H1 (cell line): Measurements from ENCODE around the gene FSCB. TPM values are rescaled to one million over a fixed set of nuclear protein-coding genes. Genes with fewer than 3 reads are reported as not detected.

Source experiments
- CTCF ChIA-PET: fragments of 300-600 bp; sonication (Branson Sonifier 250); formaldehyde crosslinking; loops from one replicate; lab custom pipeline; 2021; ENCODE audit not compliant: partially characterized antibody; lab: Charles Lee
- POLR2A ChIA-PET: fragments of 300-600 bp; sonication (Branson Sonifier 250); formaldehyde crosslinking; loops from one replicate; lab custom pipeline; 2021; ENCODE audit warnings: inconsistent platforms; ENCODE audit not compliant: partially characterized antibody; lab: Charles Lee
- DNase-seq, 2 experiments: peaks; one replicate each; pipeline versions ENCODE4 v3.0.0 to v3.0.0-alpha.2; 2010 to 2022; ENCODE audit warnings: low spot score in 2 of 2, low read depth in 1 of 2, mixed read lengths in 1 of 2
- FAIRE-seq: peaks from 2 replicates; lab custom pipeline; 2011; peaks lifted over from hg19 to GRCh38; lab: Jason Lieb, UNC
- H2AFZ ChIP-seq: 2 replicates; pipeline ENCODE4 v1.8.1; 2012; ENCODE audit warnings: low read length, inconsistent platforms
- H2AK5ac ChIP-seq: 2 replicates; pipeline ENCODE4 v1.6.1; 2013; ENCODE audit warnings: low read depth, low read length
- H2BK120ac ChIP-seq: replicated peaks from 2 replicates; pipeline ENCODE3; 2013; ENCODE audit warnings: low read depth, low read length, inconsistent platforms
- H2BK12ac ChIP-seq: 2 replicates; pipeline ENCODE4 v1.6.1; 2013; ENCODE audit warnings: low read depth, low read length
- H2BK15ac ChIP-seq: 2 replicates; pipeline ENCODE4 v1.6.1; 2013; ENCODE audit warnings: low read length
- H2BK20ac ChIP-seq: 2 replicates; pipeline ENCODE4 v1.6.1; 2013; ENCODE audit warnings: low read length
- H2BK5ac ChIP-seq: 2 replicates; pipeline ENCODE4 v1.6.1; 2013; ENCODE audit warnings: low read depth, low read length
- H3K14ac ChIP-seq: 2 replicates; pipeline ENCODE4 v1.6.1; 2013; ENCODE audit warnings: inconsistent platforms; ENCODE audit not compliant: insufficient read length
- H3K18ac ChIP-seq: 2 replicates; pipeline ENCODE4 v1.6.1; 2013; ENCODE audit warnings: low read length; ENCODE audit errors: extremely low read depth
- H3K23ac ChIP-seq: 2 replicates; pipeline ENCODE4 v1.6.1; 2013; ENCODE audit warnings: inconsistent platforms; ENCODE audit not compliant: insufficient read length
- H3K23me2 ChIP-seq: 2 replicates; pipeline ENCODE4 v1.6.1; 2013; ENCODE audit warnings: low read depth, low read length
- H3K27ac ChIP-seq: 2 replicates; pipeline ENCODE4 v1.6.1; 2011; ENCODE audit warnings: low read depth, low read length, inconsistent platforms
- H3K27me3 ChIP-seq, 4 experiments: replicated peaks in 1 of 4; 1 replicate in 1 of 4; 2 replicates in 3 of 4; pipeline versions ENCODE4 v1.6.1 to v1.8.1; 2011 to 2013; ENCODE audit warnings: low read length in 3 of 4, mild to moderate bottlenecking in 3 of 4, inconsistent platforms in 2 of 4, mixed read lengths in 2 of 4, moderate library complexity in 1 of 4; ENCODE audit not compliant: control insufficient read depth in 3 of 4, insufficient read depth in 3 of 4; ENCODE audit errors: extremely low read depth in 1 of 4
- H3K36me3 ChIP-seq, 4 experiments: 2 replicates each; pipeline versions ENCODE4 v1.6.1 to v1.8.1; 2011 to 2013; ENCODE audit warnings: mild to moderate bottlenecking in 4 of 4, low read length in 3 of 4, moderate library complexity in 2 of 4, control low read depth in 1 of 4, inconsistent platforms in 1 of 4; ENCODE audit not compliant: insufficient read depth in 4 of 4, control insufficient read depth in 2 of 4
- H3K4ac ChIP-seq: replicated peaks from 2 replicates; pipeline ENCODE3; 2013; ENCODE audit warnings: low read length, low read depth, mixed read lengths, inconsistent platforms; ENCODE audit not compliant: insufficient read length
- H3K4me1 ChIP-seq, 4 experiments: replicated peaks in 1 of 4; 1 replicate in 1 of 4; 2 replicates in 3 of 4; pipeline versions ENCODE4 v1.6.1 to v1.8.1; 2011 to 2013; ENCODE audit warnings: low read length in 3 of 4, inconsistent platforms in 2 of 4, mixed read lengths in 1 of 4; ENCODE audit not compliant: insufficient read depth in 4 of 4, control insufficient read depth in 3 of 4
- H3K4me2 ChIP-seq, 2 experiments: 2 replicates each; pipeline versions ENCODE4 v1.6.1 to v1.8.1; 2011 to 2013; ENCODE audit warnings: low read depth in 2 of 2, low read length in 2 of 2, control low read depth in 1 of 2, inconsistent platforms in 1 of 2, mild to moderate bottlenecking in 1 of 2; ENCODE audit not compliant: insufficient read depth in 1 of 2
- H3K4me3 ChIP-seq, 4 experiments: fragments of 200-600, 300-600 bp in 1 of 4; sonication (generic), shearing (Covaris generic), sonication (Bioruptor Twin) in 1 of 4; 2 replicates each; pipeline versions ENCODE4 v1.5.1 to v1.8.1; 2011 to 2016; ENCODE audit warnings: low read length in 4 of 4, low read depth in 3 of 4, control low read depth in 2 of 4, inconsistent platforms in 2 of 4, mild to moderate bottlenecking in 2 of 4, mixed read lengths in 1 of 4, moderate library complexity in 1 of 4; ENCODE audit not compliant: insufficient read depth in 2 of 4; ENCODE audit errors: extremely low read depth in 1 of 4
- H3K56ac ChIP-seq: replicated peaks from 2 replicates; pipeline ENCODE3; 2013; ENCODE audit warnings: low read depth, mild to moderate bottlenecking, mixed read lengths, low read length, inconsistent platforms; ENCODE audit not compliant: insufficient read length
- H3K79me1 ChIP-seq: 2 replicates; pipeline ENCODE4 v1.6.1; 2013; ENCODE audit warnings: low read depth, low read length, control low read depth
- H3K79me2 ChIP-seq, 2 experiments: 2 replicates each; pipeline versions ENCODE4 v1.6.1 to v1.8.1; 2012 to 2013; ENCODE audit warnings: low read length in 2 of 2, mild to moderate bottlenecking in 2 of 2, inconsistent platforms in 1 of 2; ENCODE audit not compliant: insufficient read depth in 2 of 2, control insufficient read depth in 1 of 2
- H3K9ac ChIP-seq, 4 experiments: replicated peaks in 1 of 4; 1 replicate in 1 of 4; 2 replicates in 3 of 4; pipeline versions ENCODE4 v1.6.1 to v1.8.1; 2011 to 2013; ENCODE audit warnings: low read depth in 3 of 4, low read length in 3 of 4, control low read depth in 2 of 4, mild to moderate bottlenecking in 2 of 4, moderate library complexity in 2 of 4, inconsistent platforms in 1 of 4; ENCODE audit errors: extremely low read depth in 1 of 4
- H3K9me3 ChIP-seq, 2 experiments: 2 replicates each; pipeline versions ENCODE4 v1.6.1 to v1.8.1; 2012 to 2013; ENCODE audit warnings: mild to moderate bottlenecking in 2 of 2, moderate library complexity in 2 of 2, control low read depth in 1 of 2, inconsistent platforms in 1 of 2, low read depth in 1 of 2, low read length in 1 of 2, mixed read lengths in 1 of 2; ENCODE audit not compliant: insufficient read depth in 2 of 2
- H4K20me1 ChIP-seq, 2 experiments: replicated peaks in 1 of 2; 2 replicates each; pipeline versions ENCODE3 to v1.8.1; 2011 to 2013; ENCODE audit warnings: inconsistent platforms in 2 of 2, low read length in 2 of 2, mild to moderate bottlenecking in 1 of 2; ENCODE audit not compliant: insufficient read depth in 2 of 2, control insufficient read depth in 1 of 2
- H4K5ac ChIP-seq: 2 replicates; pipeline ENCODE4 v1.6.1; 2013; ENCODE audit warnings: low read length, low read depth, mixed read lengths, inconsistent platforms; ENCODE audit not compliant: insufficient read length
- H4K8ac ChIP-seq: 2 replicates; pipeline ENCODE4 v1.8.0; 2013; ENCODE audit warnings: mild to moderate bottlenecking, moderate library complexity, low read length, inconsistent platforms; ENCODE audit not compliant: insufficient read depth; ENCODE audit errors: extremely low read depth
- H4K91ac ChIP-seq: replicated peaks from 2 replicates; pipeline ENCODE3; 2013; ENCODE audit warnings: low read length, mixed read lengths, inconsistent platforms; ENCODE audit not compliant: insufficient read length
- JUND ChIP-seq: IDR thresholded peaks from 2 replicates; pipeline ENCODE4 v1.6.1; 2011; ENCODE audit warnings: mild to moderate bottlenecking, improper control_type of control experiment, low read length
- RAD21 ChIP-seq, 2 experiments: IDR thresholded peaks in 1 of 2; conservative IDR thresholded peaks in 1 of 2; 2 replicates each; pipeline ENCODE4 v1.6.1; 2011; ENCODE audit warnings: low read depth in 2 of 2, low read length in 2 of 2, improper control_type of control experiment in 1 of 2, inconsistent platforms in 1 of 2, mild to moderate bottlenecking in 1 of 2, moderate library complexity in 1 of 2
- WGBS, 2 experiments: shearing (Covaris generic) in 1 of 2; methylation state at CpG; one replicate each; pipeline versions ENCODE4 v1.1.6 to v1.1.7; 2013 to 2015; ENCODE audit warnings: low lambda C conversion rate in 2 of 2, mixed read lengths in 2 of 2, inconsistent platforms in 1 of 2, low coverage in 1 of 2, missing lambda C conversion rate in 1 of 2; ENCODE audit not compliant: insufficient replicate concordance in 2 of 2, insufficient coverage in 1 of 2, insufficient read length in 1 of 2; ENCODE audit errors: extremely low coverage in 1 of 2, missing lambda C conversion rate in 1 of 2; 5-methylcytosine and 5-hydroxymethylcytosine counted together
- polyA plus RNA-seq, 7 experiments: library from polyadenylated mRNA; depleted of rRNA in 3 of 7; stranded (reverse) in 5 of 7; unstranded in 2 of 7; fragments of >200 nt in 5 of 7; fragments of 200-250 nt in 2 of 7; gene quantifications; 1 replicate in 5 of 7; 2 replicates in 1 of 7; 4 replicates in 1 of 7; pipeline versions ENCODE4 v1.2.1 to v1.2.3, GENCODE V29; 2011 to 2013; ENCODE audit warnings: missing spikeins in 2 of 7, mixed read lengths in 2 of 7
- total RNA-seq: library from RNA; stranded (reverse); fragmentation: NEBNext Ultra II Directional; extraction: Animal tissue kit (Norgen Biotek cat#: 25700); gene quantifications from 2 replicates; pipeline ENCODE4 v1.2.1, GENCODE V29; 2021
- TF ChIP-seq, protein P1 (sequence below), 3 experiments: IDR thresholded peaks; 1 replicate in 2 of 3; 2 replicates in 1 of 3; pipeline versions ENCODE4 v1.5.1 to v1.6.1; 2011; ENCODE audit warnings: low read length in 3 of 3, mild to moderate bottlenecking in 3 of 3, inconsistent platforms in 2 of 3, low read depth in 1 of 3, moderate library complexity in 1 of 3; ENCODE audit not compliant: insufficient read depth in 1 of 3; ENCODE audit errors: control extremely low read depth in 1 of 3

Gene FSCB
- total and polyA plus RNA-seq, 2 of the 8 experiments (the other 6 are each of a cell fraction or from before 2014, with no cell fraction given), result not detected

DNA sequence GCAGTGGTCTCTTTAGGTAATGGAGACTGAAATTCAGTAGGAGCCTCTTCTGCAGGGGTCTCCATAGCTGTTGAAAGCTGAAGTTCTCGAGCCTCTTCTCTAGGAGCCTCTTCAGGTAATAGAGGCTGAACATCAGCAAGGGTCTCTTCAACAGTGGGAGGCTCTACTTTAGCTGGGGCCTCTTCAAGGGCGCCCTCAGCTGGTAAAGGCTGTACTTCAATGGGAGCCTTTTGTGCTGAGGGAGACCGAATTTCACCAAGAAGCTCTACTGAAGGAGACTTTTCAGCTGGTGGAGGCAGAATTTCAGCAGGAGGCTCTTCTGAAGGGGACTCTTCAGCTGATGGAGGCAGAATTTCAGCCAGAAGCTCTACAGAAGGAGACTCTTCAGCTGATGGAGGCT lies 1.5 kb downstream of the FSCB start:
- Histone ChIP-seq H3K4ac (no peak overlapping the region), H3K56ac (no peak overlapping the region), H3K27me3 (no peaks in the 10 kb centered on the region), H2BK12ac (no peak overlapping the region), H3K36me3 (no peaks in the 10 kb centered on the region), H2BK15ac (no peak overlapping the region), H2AFZ (no peak overlapping the region), H2AK5ac (no peak overlapping the region), H4K20me1 (no peaks in the 10 kb centered on the region), H3K9ac (no peak overlapping the region), H4K8ac (no peak overlapping the region), H3K4me3 (no peak overlapping the region), H3K4me2 (no peak overlapping the region), H3K79me1 (no peaks in the 10 kb centered on the region), H3K4me1 (no peaks in the 10 kb centered on the region), H4K91ac (no peak overlapping the region), H3K23ac (no peak overlapping the region), H2BK5ac (no peak overlapping the region), H3K18ac (no peak overlapping the region), H3K79me2 (no peaks in the 10 kb centered on the region), H3K23me2 (no peaks in the 10 kb centered on the region), H3K27ac (no peak overlapping the region), H4K5ac (no peak overlapping the region), H3K9me3 (no peaks in the 10 kb centered on the region), H2BK120ac (no peak overlapping the region), H2BK20ac (no peak overlapping the region), H3K14ac (no peak overlapping the region)
- CTCF ChIA-PET, result interaction anchor here (0.7 to 1.2 kb wide), 6 partner anchors 78 to 607 kb away, joined by 3 read pairs; no protein-coding TSS in a partner anchor
- FAIRE-seq, result no peak
- POLR2A ChIA-PET, result no interaction called here
- DNase-seq, result no peak
- WGBS, 2 experiments, result 89% methylated on average over 3 of the region's 3 CpGs; no CpG with 5 or more reads in 1 of the 2 experiments
- TF ChIP-seq, protein P1, sequence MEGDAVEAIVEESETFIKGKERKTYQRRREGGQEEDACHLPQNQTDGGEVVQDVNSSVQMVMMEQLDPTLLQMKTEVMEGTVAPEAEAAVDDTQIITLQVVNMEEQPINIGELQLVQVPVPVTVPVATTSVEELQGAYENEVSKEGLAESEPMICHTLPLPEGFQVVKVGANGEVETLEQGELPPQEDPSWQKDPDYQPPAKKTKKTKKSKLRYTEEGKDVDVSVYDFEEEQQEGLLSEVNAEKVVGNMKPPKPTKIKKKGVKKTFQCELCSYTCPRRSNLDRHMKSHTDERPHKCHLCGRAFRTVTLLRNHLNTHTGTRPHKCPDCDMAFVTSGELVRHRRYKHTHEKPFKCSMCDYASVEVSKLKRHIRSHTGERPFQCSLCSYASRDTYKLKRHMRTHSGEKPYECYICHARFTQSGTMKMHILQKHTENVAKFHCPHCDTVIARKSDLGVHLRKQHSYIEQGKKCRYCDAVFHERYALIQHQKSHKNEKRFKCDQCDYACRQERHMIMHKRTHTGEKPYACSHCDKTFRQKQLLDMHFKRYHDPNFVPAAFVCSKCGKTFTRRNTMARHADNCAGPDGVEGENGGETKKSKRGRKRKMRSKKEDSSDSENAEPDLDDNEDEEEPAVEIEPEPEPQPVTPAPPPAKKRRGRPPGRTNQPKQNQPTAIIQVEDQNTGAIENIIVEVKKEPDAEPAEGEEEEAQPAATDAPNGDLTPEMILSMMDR (IDR thresholded peaks at IDR 0.05; ENCODE audit: control extremely low read depth in 1 of 3, insufficient read depth in 1 of 3, low read depth in 1 of 3, low read length in 3 of 3), result peak in 2 of 3 experiments; percentile 9 to 33; a peak in 2 of 4 replicates
- TF ChIP-seq RAD21 (IDR thresholded peaks at IDR 0.05 in 1 of 2, conservative IDR thresholded peaks at IDR 0.05 in 1 of 2; ENCODE audit: low read depth in 2 of 2, low read length in 2 of 2) (peak; percentile 28 to 55), JUND (no peak)
